Thyroid gland (tissue), 4 donors: ENCODE results near the gene COMT. TPM values are rescaled to one million over a fixed set of nuclear protein-coding genes. Genes with fewer than 3 reads are reported as not detected.

Source experiments
- DNase-seq, 2 donors: peaks; one replicate each; pipeline ENCODE4 v3.0.0-alpha.2; 2019
- H3K27ac ChIP-seq, 3 donors: fragments of 200-600 bp; sonication (generic); 1 replicate in 2 of 3; 2 replicates in 1 of 3; pipeline ENCODE4 v1.5.1; 2016 to 2019; ENCODE audit warnings: mild to moderate bottlenecking in 1 of 3, moderate library complexity in 1 of 3
- H3K27me3 ChIP-seq: fragments of 200-600 bp; sonication (generic); one replicate; pipeline ENCODE4 v1.5.1; 2019
- H3K36me3 ChIP-seq, 2 donors: fragments of 200-600 bp; sonication (generic); one replicate each; pipeline ENCODE4 v1.5.1; 2016 to 2019
- H3K4me1 ChIP-seq, 2 donors: fragments of 200-600 bp; sonication (generic); one replicate each; pipeline ENCODE4 v1.5.1; 2017 to 2019
- H3K4me3 ChIP-seq, 3 donors: fragments of 200-600 bp; sonication (generic); replicated peaks in 1 of 3; 1 replicate in 2 of 3; 2 replicates in 1 of 3; pipeline ENCODE4 v1.5.1; 2016; ENCODE audit warnings: mild to moderate bottlenecking in 1 of 3
- H3K9me3 ChIP-seq: fragments of 200-600 bp; sonication (generic); one replicate; pipeline ENCODE4 v1.5.1; 2017
- POLR2A ChIP-seq, 2 donors: fragments of 450-650 bp; IDR thresholded peaks; one replicate each; pipeline ENCODE4 v1.6.1; 2017; ENCODE audit warnings: antibody characterized with exemption in 2 of 2, mild to moderate bottlenecking in 2 of 2, moderate library complexity in 1 of 2
- WGBS, 2 donors: methylation state at CpG; one replicate each; pipeline ENCODE4 v1.1.5; 2017; 5-methylcytosine and 5-hydroxymethylcytosine counted together
- intact Hi-C: fragments of 100-400 bp; cut with DNase I; formaldehyde crosslinking; loops from one replicate; pipeline ENCODE4 v1.15.1; 2023
- total RNA-seq, 4 donors: library from RNA; depleted of rRNA; stranded (reverse); fragments of >200 nt; gene quantifications; one replicate each; pipeline ENCODE4 v1.2.3, GENCODE V29; 2016
- TF ChIP-seq, protein P1 (sequence below), 6 experiments: fragments of 200-600 bp in 3 of 6; fragments of 450-650 bp in 3 of 6; sonication (generic) in 3 of 6; IDR thresholded peaks; one replicate each; pipeline ENCODE4 v1.5.1; 2016 to 2019; ENCODE audit warnings: antibody characterized with exemption in 6 of 6, mild to moderate bottlenecking in 2 of 6, inconsistent platforms in 1 of 6, moderate library complexity in 1 of 6

The COMT gene
- total RNA-seq, 4 donors from 2014 or later, result 92.6 to 216 (median 138) TPM

DNA sequence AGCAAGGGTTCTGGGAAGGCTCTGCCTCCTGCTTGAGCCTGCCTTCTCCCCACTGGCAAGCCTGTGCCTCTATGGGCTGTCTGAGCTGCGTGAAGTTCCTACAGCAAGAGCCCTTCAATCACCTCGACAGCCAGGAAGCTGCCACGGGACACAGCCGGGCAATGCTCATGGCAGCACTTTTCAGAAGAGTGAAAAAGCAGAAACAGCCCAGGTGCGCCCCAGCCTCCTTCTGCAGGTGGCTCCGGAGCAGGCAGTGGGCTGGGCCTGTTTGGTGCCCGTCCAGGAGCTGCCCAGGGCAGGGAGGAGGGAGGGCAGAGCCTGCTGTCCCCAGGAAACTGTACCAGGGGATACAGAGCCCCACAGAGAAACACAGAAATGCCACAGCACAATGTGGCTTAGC lies 24.6 kb upstream of the COMT start:
- Histone ChIP-seq H3K4me3 (no peak overlapping the region), H3K27ac (no peak overlapping the region), H3K9me3 (no peaks in the 10 kb centered on the region), H3K27me3 (no peaks in the 10 kb centered on the region), H3K4me1 (peaks cover 4 to 8% of the 10 kb centered on the region in 2 donors), H3K36me3 (peaks cover 36 to 37% of the 10 kb centered on the region in 2 donors)
- 92 to 93% methylated on average over 6 to 7 of the region's 7 CpGs for WGBS, 2 donors
- intact Hi-C loops, result no loop called here
- DNase-seq, result no peak
- no peak for TF ChIP-seq POLR2A (IDR thresholded peaks at IDR 0.05)
- TF ChIP-seq, protein P1, sequence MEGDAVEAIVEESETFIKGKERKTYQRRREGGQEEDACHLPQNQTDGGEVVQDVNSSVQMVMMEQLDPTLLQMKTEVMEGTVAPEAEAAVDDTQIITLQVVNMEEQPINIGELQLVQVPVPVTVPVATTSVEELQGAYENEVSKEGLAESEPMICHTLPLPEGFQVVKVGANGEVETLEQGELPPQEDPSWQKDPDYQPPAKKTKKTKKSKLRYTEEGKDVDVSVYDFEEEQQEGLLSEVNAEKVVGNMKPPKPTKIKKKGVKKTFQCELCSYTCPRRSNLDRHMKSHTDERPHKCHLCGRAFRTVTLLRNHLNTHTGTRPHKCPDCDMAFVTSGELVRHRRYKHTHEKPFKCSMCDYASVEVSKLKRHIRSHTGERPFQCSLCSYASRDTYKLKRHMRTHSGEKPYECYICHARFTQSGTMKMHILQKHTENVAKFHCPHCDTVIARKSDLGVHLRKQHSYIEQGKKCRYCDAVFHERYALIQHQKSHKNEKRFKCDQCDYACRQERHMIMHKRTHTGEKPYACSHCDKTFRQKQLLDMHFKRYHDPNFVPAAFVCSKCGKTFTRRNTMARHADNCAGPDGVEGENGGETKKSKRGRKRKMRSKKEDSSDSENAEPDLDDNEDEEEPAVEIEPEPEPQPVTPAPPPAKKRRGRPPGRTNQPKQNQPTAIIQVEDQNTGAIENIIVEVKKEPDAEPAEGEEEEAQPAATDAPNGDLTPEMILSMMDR (IDR thresholded peaks at IDR 0.05), result no peak

DNA sequence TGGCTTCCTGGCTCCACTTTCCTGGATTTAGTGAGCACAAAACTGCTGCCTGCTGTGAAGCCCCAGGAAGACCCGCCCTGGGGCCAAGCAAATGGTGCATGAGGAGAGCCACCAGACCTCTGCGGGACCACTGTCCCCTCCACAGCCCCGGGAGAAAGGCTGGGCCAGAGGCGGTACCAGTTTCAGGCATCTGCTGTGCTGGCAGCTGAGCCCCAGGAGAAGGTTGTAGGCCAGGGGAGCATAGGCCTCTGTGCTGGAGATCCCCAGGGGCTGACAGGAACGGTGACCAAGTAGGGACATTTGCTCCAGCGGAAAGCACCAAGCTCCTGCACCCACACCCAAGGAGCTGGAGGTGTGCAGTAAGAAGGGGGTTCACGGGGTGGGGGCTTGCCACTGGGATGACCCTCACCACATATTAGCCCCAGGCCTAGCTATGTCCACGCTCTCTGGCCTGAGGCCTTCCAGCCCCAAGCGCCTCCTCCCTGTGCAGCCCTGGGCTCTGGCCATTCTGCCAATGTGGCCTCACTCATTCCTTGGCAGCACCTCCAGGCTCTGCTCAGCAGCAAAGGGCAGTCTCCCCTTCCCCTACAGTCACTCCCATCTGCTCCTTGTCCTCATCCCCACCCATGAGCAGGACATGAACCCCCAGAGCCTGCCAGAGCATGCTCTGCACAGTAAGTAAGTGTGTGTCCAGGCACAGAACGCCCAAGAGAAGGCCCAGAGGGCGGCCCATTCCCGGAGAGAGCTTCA lies 24.0 kb upstream of the COMT start:
- TF ChIP-seq, protein P1 (IDR thresholded peaks at IDR 0.05), result no peak
- TF ChIP-seq POLR2A (IDR thresholded peaks at IDR 0.05), result no peak
- DNase-seq, result no peak
- no peak overlapping the region for H3K27ac ChIP-seq
- H3K4me1 ChIP-seq, result peaks cover 2 to 3% of the 10 kb centered on the region in 2 donors
- peaks cover 36 to 37% of the 10 kb centered on the region in 2 donors for H3K36me3 ChIP-seq
- H3K4me3 ChIP-seq, result no peak overlapping the region
- 97 to 99% methylated on average over 6 to 8 of the region's 12 CpGs for WGBS, 2 donors
- no peaks in the 10 kb centered on the region for H3K27me3 ChIP-seq
- H3K9me3 ChIP-seq, result no peaks in the 10 kb centered on the region
- intact Hi-C loops, result no loop called here

DNA sequence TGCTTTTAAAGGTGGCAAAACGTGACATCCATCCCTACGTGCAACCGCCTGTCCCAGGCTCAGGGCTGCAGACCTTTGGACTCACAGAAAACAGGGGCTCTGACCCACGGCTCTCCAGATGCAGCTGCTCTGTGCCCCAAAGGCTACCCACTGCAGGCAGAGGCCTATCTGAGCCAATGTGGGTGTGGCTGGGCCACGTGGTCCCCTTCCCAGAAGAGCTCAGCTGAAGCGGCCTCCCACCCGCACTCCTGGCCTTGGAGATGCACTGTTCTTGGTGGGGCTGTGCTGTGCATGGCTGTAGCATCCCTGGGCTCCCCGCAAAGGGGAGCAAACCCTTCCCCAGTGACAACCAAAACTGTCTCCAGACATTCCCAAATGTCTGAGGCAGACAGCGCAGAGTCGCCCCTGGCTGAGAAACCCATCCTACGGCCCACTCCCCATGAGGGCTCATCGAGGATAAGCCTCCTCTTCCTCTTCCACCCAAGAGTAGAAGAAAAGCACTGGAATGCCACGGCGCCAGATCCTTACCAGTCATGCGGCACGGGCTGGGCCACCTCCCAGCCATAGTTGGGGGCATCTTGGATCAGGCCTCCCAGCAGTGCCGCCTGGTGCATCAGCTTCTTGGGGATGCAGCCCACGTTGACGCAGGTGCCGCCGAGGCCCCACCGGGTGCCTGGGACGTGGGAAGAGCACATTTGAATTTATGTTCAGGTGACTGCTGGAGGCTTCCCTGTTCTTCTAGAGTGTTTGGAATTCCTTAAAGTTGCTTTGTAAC lies 23.1 kb upstream of the COMT start:
- 85 to 89% methylated on average over 21 to 23 of the region's 23 CpGs for WGBS, 2 donors
- no peaks in the 10 kb centered on the region for H3K4me1 ChIP-seq
- H3K36me3 ChIP-seq, result peaks cover 36 to 37% of the 10 kb centered on the region in 2 donors
- no peak overlapping the region for H3K4me3 ChIP-seq
- no peaks in the 10 kb centered on the region for H3K9me3 ChIP-seq
- no peak for DNase-seq
- TF ChIP-seq, protein P1 (IDR thresholded peaks at IDR 0.05), result no peak
- TF ChIP-seq POLR2A (IDR thresholded peaks at IDR 0.05), result no peak
- intact Hi-C loops, result no loop called here
- H3K27ac ChIP-seq, result no peak overlapping the region
- H3K27me3 ChIP-seq, result no peaks in the 10 kb centered on the region

DNA sequence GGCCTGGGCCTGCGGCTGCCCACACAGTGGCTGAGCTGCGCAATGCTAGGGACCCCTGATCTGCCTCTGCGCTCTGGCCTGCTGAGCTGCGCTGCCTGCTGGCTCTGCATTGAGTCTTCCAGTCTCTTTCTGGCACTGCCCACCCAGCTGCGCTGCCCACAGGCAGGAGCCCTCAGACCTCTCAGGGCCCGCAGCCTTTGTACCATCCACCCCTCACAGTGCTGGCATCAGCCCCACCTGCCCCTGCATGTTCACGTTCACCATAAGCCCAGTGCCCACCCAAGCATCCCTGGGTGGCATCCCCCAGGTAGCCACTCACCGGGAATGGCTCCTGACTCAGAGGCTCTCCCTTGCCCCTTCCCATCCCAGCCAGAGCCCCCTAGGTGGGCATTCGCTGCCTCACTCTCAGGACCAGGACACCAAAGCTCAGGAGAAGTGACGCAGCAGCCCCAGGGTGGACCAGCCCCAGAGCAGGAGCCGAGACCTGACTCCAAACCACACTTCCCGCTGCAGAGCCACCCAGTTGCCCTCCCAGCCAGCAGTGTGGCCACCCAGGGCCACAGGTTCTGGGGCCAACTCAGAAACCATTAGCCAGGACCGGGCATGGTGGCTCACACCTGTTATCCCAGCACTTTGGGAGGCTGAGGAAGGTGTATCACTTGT lies 21.7 kb upstream of the COMT start:
- intact Hi-C loops, result no loop called here
- no peak for TF ChIP-seq POLR2A (IDR thresholded peaks at IDR 0.05)
- TF ChIP-seq, protein P1 (IDR thresholded peaks at IDR 0.05), result no peak
- H3K4me1 ChIP-seq, result no peaks in the 10 kb centered on the region
- H3K4me3 ChIP-seq, result no peak overlapping the region
- no peak overlapping the region for H3K27ac ChIP-seq
- H3K9me3 ChIP-seq, result no peaks in the 10 kb centered on the region
- H3K27me3 ChIP-seq, result no peaks in the 10 kb centered on the region
- no peak for DNase-seq
- peaks cover 24 to 34% of the 10 kb centered on the region in 2 donors for H3K36me3 ChIP-seq
- WGBS, 2 donors, result 87 to 98% methylated on average over 7 to 12 of the region's 13 CpGs
